ENCODE measurements around the gene AMIGO3. TPM values are rescaled to one million over a fixed set of nuclear protein-coding genes. Genes with fewer than 3 reads are reported as not detected.
"Not testable (repeated sequence)": the region's sequence is repeated elsewhere in the genome, so short reads cannot be mapped to it uniquely, and the experiment has no call there.

AMIGO3 gene
- total RNA-seq, 3 donors from 2014 or later (not counting 1 experiment from before 2014, with no cell fraction given) = 1.3 to 1.9 TPM; not detected in 1

DNA sequence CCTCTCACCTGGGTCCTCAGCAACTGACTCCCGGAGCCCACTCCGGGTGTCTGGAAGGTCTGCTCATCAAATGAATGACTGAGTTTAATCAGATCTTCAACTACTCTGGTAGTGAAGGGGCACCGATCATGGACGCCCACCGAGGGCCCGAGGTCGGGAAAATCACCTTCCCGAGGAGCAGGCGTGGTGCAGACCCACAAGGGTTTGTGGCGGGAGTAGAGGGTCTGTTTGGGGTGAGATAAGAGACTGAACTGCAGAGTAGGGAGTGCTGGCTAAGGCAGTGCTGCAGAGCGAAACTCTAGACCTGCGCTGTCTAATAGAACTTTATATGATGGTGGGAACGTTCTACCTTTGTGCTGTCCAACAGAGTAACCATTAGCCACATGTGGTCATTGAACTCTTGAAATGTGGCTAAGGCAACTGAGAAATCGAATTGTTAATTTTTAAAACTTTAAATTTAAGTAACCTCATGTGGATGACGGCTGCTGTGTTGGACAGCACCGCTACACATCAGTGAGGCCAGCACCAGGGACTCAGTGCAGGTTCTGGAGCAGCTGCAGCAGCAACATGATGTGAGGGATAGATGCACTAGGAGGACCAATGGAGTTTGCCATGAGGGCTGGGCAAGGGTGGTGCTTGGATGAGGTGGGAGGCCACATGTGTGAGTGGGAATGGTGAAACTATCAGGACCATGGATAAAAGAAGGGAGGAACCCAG is 29.4 kb downstream of the AMIGO3 start:
- Mint-ChIP-seq H3K27ac (peak overlapping the region; percentile 91 to 96), H3K4me3 (peak overlapping the region; percentile 99)
- DNase-seq = not testable (repeated sequence)

DNA sequence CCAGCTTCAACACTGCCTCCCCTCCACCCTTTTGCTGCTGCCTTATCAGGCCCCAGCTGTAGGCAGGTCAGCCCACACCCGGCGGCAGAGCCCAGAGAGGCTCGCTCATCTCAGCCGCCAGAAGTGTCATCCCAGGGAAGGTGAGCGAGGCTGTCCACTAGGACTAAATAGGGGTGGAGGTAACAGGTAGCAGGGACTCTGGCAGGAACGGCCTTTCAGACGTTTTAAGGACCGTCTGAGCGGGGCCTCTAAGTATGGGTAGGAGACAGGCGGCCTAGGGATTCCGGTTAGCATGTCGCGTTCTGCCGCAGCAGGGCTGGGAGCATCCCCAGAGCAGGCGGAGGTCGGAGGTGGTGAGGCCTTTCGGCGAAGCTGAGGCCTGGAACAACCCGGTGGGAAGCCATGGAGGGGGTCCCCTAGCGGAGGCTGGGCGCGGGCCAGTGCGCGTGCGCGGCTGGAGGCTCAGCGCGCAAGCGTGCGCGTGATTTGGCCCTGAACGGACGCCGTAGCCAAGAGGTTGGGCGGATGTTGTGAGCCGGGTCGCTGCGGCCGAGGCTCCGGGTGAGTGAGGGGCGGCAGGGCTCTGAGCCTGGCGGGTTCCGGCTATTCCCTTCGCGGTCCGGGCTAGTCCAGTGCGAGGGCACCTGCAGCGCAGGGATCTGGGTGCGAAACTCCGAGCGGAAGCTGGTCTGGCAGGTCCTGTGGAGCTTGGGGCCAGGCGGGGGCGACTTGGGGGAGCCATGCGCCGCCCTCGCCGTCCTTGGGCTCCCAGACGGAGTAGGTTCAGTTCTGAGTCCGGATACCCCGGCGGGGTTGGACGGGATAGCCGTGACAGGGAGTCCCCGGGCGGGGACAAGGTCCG is 30.2 kb downstream of the AMIGO3 start, which contains the start of the genes MST1 and RNF123:
Gene MST1, minus strand, starts transcription at position 429 of the 862 bp plus-strand sequence. CDS start 783 bp downstream, outside the sequence.
Gene RNF123, plus strand, starts transcription at position 512 of the 862 bp plus-strand sequence. CDS start 1,609 bp downstream, outside the sequence.
- H3K27ac ChIP-seq (ENCODE audit: low read length) = peak within 1 kb of the TSS; percentile 61
- H3K36me3 ChIP-seq (ENCODE audit: control insufficient read depth, insufficient read depth, low read length) = no peaks in the 10 kb centered on the region
- peak; percentile 92 to 97 for DNase-seq
- H3K27me3 ChIP-seq (ENCODE audit: control insufficient read depth, insufficient read depth, low read length) = peaks cover 2% of the 10 kb centered on the region
- no peaks in the 10 kb centered on the region for H3K27me3 Mint-ChIP-seq (ENCODE audit: low read depth in 2 of 2)
- H3K9me3 Mint-ChIP-seq = no peaks in the 10 kb centered on the region
- no peaks in the 10 kb centered on the region for H3K9me3 ChIP-seq (ENCODE audit: control insufficient read depth, insufficient read depth, low read length)
- ATAC-seq = peak; percentile 87 to 89 (median 88)
- peaks cover 44% of the 10 kb centered on the region for H3K4me1 ChIP-seq (ENCODE audit: control insufficient read depth, insufficient read depth, low read length)
- peaks cover 34 to 46% of the 10 kb centered on the region in 2 donors for H3K4me1 Mint-ChIP-seq
- H3K4me3 Mint-ChIP-seq = peak within 1 kb of the TSS; percentile 99
- H3K27ac Mint-ChIP-seq = peak within 1 kb of the TSS; percentile 91 to 96
- peak within 1 kb of the TSS; percentile 86 for H3K4me3 ChIP-seq (ENCODE audit: low read length)
- WGBS (ENCODE audit: insufficient coverage) = 2% methylated on average over 64 of the region's 66 CpGs
- no peaks in the 10 kb centered on the region for H3K36me3 Mint-ChIP-seq
- intact Hi-C loops (cut with micrococcal nuclease) = loop anchor here (2.0 kb wide), 1 partner anchor 30 kb away; the partner anchor contains the start of gene AMIGO3
- TF ChIP-seq, protein P1, sequence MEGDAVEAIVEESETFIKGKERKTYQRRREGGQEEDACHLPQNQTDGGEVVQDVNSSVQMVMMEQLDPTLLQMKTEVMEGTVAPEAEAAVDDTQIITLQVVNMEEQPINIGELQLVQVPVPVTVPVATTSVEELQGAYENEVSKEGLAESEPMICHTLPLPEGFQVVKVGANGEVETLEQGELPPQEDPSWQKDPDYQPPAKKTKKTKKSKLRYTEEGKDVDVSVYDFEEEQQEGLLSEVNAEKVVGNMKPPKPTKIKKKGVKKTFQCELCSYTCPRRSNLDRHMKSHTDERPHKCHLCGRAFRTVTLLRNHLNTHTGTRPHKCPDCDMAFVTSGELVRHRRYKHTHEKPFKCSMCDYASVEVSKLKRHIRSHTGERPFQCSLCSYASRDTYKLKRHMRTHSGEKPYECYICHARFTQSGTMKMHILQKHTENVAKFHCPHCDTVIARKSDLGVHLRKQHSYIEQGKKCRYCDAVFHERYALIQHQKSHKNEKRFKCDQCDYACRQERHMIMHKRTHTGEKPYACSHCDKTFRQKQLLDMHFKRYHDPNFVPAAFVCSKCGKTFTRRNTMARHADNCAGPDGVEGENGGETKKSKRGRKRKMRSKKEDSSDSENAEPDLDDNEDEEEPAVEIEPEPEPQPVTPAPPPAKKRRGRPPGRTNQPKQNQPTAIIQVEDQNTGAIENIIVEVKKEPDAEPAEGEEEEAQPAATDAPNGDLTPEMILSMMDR (IDR thresholded peaks at IDR 0.05) = peak; percentile 26

More for the DNA sequence above, 29.4 kb downstream of the AMIGO3 start:
- H3K36me3 Mint-ChIP-seq; ATAC-seq; H3K36me3 ChIP-seq (ENCODE audit: control insufficient read depth, insufficient read depth, low read length); H3K27me3 Mint-ChIP-seq (ENCODE audit: low read depth in 2 of 2); H3K9me3 ChIP-seq (ENCODE audit: control insufficient read depth, insufficient read depth, low read length); H3K9me3 Mint-ChIP-seq; H3K27me3 ChIP-seq (ENCODE audit: control insufficient read depth, insufficient read depth, low read length): not testable (repeated sequence)
- 9% methylated on average over 16 of the region's 16 CpGs for whole genome bisulfite sequencing (ENCODE audit: insufficient coverage)
- intact Hi-C loops (cut with micrococcal nuclease) = loop anchor here (2.0 kb wide), 1 partner anchor 29 kb away; the partner anchor contains the start of gene AMIGO3
- peaks cover 35 to 46% of the 10 kb centered on the region in 2 donors for H3K4me1 Mint-ChIP-seq
- peaks cover 44% of the 10 kb centered on the region for H3K4me1 ChIP-seq (ENCODE audit: control insufficient read depth, insufficient read depth, low read length)
- peak overlapping the region; percentile 46 for H3K27ac ChIP-seq (ENCODE audit: low read length)
- peak overlapping the region; percentile 86 for H3K4me3 ChIP-seq (ENCODE audit: low read length)

DNA sequence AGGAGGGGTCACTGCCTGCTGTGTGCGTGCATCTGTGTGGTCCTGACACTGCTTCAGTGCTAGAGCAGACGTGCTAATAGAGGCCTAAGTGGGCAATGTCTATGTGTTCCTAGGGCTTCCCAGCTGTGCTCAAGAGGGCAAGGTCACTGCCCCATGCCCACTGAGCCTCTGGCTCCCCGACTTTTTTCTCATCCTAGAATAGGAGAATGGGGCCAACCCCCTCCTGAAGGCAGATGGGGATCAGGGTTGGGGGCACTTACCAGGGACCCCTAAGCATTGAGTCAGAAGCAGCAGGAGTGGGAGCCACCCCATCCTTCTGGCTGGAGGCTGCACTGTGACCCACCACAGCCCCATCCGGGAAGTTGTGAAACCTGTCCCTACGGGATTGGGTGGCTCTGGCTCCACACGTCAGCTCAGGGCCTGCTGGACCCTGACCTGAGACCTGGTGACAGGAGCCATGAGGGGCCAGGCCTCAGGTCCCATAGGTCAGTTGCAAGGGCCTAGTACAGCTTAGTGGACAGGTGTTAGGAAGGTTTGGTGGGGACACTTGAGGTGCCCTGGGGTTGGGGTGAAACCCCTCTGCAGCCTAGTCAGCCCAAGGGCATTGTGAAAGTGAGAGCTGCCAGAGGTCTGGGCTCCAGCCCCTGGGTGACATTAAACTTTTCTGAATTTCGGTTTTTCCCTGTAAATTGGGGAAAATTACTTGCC is 31.0 kb downstream of the AMIGO3 start:
- peak in 1 of 2 donors; percentile 42 for DNase-seq
- not testable (repeated sequence) for ATAC-seq; H3K36me3 ChIP-seq (ENCODE audit: control insufficient read depth, insufficient read depth, low read length); H3K27me3 Mint-ChIP-seq (ENCODE audit: low read depth in 2 of 2); H3K9me3 Mint-ChIP-seq; H3K36me3 Mint-ChIP-seq; H3K9me3 ChIP-seq (ENCODE audit: control insufficient read depth, insufficient read depth, low read length); H3K27me3 ChIP-seq (ENCODE audit: control insufficient read depth, insufficient read depth, low read length)
- peak overlapping the region; percentile 86 for H3K4me3 ChIP-seq (ENCODE audit: low read length)
- peaks cover 44% of the 10 kb centered on the region for H3K4me1 ChIP-seq (ENCODE audit: control insufficient read depth, insufficient read depth, low read length)
- H3K27ac ChIP-seq (ENCODE audit: low read length) = peak overlapping the region; percentile 61
- Mint-ChIP-seq H3K27ac (peak overlapping the region; percentile 91 to 96), H3K4me3 (peak overlapping the region; percentile 99), H3K4me1 (peaks cover 27 to 41% of the 10 kb centered on the region in 2 donors)
- 98% methylated on average over 6 of the region's 7 CpGs for WGBS (ENCODE audit: insufficient coverage)
- intact Hi-C loops (cut with micrococcal nuclease) = loop anchor here (2.0 kb wide), 1 partner anchor 30 kb away; the partner anchor contains the start of gene AMIGO3

DNA sequence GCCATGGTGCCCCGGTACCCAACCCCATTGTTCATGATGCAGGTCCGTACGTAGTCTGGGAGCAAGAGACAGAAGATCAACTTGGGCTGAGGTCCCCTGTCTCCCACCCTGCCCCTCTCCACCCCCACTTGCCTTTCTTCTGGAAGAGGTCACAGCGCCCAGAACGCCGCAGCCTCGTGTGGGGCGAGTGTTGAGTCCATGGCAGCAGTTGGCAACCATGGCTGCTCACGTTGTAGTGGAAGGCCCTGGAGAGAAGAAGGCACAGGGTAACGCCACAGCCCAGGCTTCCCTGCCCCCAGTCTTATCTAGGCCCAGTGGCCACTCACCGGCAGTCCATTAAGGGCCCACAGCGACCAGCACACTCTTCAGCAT is 32.1 kb downstream of the AMIGO3 start:
- Mint-ChIP-seq H3K4me1 (peaks cover 23 to 37% of the 10 kb centered on the region in 2 donors), H3K4me3 (peak overlapping the region; percentile 50)
- H3K27ac Mint-ChIP-seq; DNase-seq; ATAC-seq; H3K27me3 Mint-ChIP-seq (ENCODE audit: low read depth in 2 of 2); H3K9me3 ChIP-seq (ENCODE audit: control insufficient read depth, insufficient read depth, low read length); intact Hi-C loops (cut with micrococcal nuclease); H3K27me3 ChIP-seq (ENCODE audit: control insufficient read depth, insufficient read depth, low read length); H3K9me3 Mint-ChIP-seq; H3K27ac ChIP-seq (ENCODE audit: low read length); H3K4me3 ChIP-seq (ENCODE audit: low read length); H3K36me3 Mint-ChIP-seq: not testable (repeated sequence)
- H3K4me1 ChIP-seq (ENCODE audit: control insufficient read depth, insufficient read depth, low read length) = peaks cover 44% of the 10 kb centered on the region
- WGBS (ENCODE audit: insufficient coverage) = 94% methylated on average over 12 of the region's 12 CpGs
- peaks cover 14% of the 10 kb centered on the region for H3K36me3 ChIP-seq (ENCODE audit: control insufficient read depth, insufficient read depth, low read length)

DNA sequence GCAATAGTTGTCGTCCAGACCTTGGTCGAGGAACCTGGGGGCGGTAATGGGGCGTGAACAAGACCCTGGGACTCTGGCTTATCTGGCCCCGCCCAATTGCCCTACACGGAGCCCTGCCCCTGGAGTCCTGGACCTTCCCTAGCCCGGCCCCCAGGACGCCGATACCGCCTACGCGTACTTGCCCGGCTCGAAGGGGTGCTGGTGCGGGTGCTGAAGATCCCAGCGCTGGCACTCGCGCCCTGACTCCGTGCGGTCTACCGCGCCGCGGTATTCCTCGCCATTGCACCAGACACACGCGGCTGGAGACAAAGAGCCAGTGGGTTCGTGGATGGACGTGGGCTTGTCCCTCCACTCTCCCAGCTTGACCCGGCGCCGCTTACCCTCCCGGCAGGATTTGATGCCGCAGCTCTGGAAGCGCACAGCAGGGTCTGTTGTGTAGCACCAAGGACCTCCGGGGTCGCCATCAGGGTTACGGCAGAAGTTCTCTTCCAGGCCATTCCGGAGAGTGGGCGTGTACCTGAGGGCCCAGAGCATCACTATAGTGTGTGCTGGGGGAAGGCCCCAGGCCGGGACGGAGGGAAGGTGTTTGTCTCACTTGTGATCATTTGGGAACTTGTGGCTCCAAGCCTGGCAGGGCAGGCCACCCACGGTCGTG is 32.6 kb downstream of the AMIGO3 start:
- H3K9me3 ChIP-seq (ENCODE audit: control insufficient read depth, insufficient read depth, low read length); intact Hi-C loops (cut with micrococcal nuclease); H3K27ac Mint-ChIP-seq; H3K9me3 Mint-ChIP-seq; H3K27me3 ChIP-seq (ENCODE audit: control insufficient read depth, insufficient read depth, low read length); H3K27ac ChIP-seq (ENCODE audit: low read length); H3K36me3 Mint-ChIP-seq; H3K27me3 Mint-ChIP-seq (ENCODE audit: low read depth in 2 of 2): not testable (repeated sequence)
- ATAC-seq (peak; percentile 19 to 26 (median 23)), DNase-seq (peak in 1 of 2 donors; percentile 45)
- Histone ChIP-seq H3K36me3 (ENCODE audit: control insufficient read depth, insufficient read depth, low read length) (peaks cover 19% of the 10 kb centered on the region), H3K4me3 (ENCODE audit: low read length) (peak overlapping the region; percentile 31), H3K4me1 (ENCODE audit: control insufficient read depth, insufficient read depth, low read length) (peaks cover 44% of the 10 kb centered on the region)
- WGBS (ENCODE audit: insufficient coverage) = 21% methylated on average over 44 of the region's 44 CpGs
- peaks cover 22 to 35% of the 10 kb centered on the region in 2 donors for H3K4me1 Mint-ChIP-seq
- H3K4me3 Mint-ChIP-seq = peak overlapping the region; percentile 50

DNA sequence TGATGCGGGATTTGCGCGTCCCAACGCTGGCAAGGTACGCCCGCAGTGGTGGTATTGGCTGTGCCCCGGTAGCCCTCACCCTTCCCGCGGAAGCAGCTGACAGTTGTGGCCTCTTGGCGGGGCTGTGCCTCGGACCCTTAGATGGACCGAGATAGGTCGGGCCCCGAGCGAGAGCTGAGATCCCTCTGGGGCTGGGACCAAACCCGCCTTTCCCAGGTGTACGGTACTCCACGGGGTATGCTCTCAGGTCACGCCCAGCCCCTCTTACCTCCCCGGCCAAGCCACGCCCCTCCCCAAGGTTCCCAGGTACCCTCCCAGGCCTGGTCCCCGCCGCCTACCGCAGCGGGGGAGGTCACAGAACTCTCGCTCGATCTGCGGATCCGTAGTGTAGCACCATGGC is 33.1 kb downstream of the AMIGO3 start:
- 3% methylated on average over 19 of the region's 29 CpGs for WGBS (ENCODE audit: insufficient coverage)
- H3K27me3 Mint-ChIP-seq (ENCODE audit: low read depth in 2 of 2); H3K36me3 Mint-ChIP-seq; H3K27ac ChIP-seq (ENCODE audit: low read length); intact Hi-C loops (cut with micrococcal nuclease); H3K27me3 ChIP-seq (ENCODE audit: control insufficient read depth, insufficient read depth, low read length); H3K27ac Mint-ChIP-seq; H3K9me3 Mint-ChIP-seq; H3K9me3 ChIP-seq (ENCODE audit: control insufficient read depth, insufficient read depth, low read length): not testable (repeated sequence)
- peak overlapping the region; percentile 31 for H3K4me3 ChIP-seq (ENCODE audit: low read length)
- peaks cover 41% of the 10 kb centered on the region for H3K4me1 ChIP-seq (ENCODE audit: control insufficient read depth, insufficient read depth, low read length)
- Mint-ChIP-seq H3K4me3 (peak overlapping the region; percentile 65), H3K4me1 (peaks cover 22 to 31% of the 10 kb centered on the region in 2 donors)
- peak in 1 of 2 donors; percentile 42 for DNase-seq
- peak in 2 of 3 donors; percentile 5 to 6 for ATAC-seq
- H3K36me3 ChIP-seq (ENCODE audit: control insufficient read depth, insufficient read depth, low read length) = peaks cover 22% of the 10 kb centered on the region
